Dendritic cell treated with granulocyte-macrophage colony-stimulating factor and Interleukin-4, amounts not matched to agents 40 ng/mL and 50 ng/mL, for 4 days (primary cell): Measurements from ENCODE around the gene CFL1.
"Not testable (repeated sequence)": the region's sequence is repeated elsewhere in the genome, so short reads cannot be mapped to it uniquely, and the experiment has no call there.

Experiments used
- H3K27ac Mint-ChIP-seq: one replicate; pipeline ENCODE4 v1.8.0; 2022; ENCODE audit warnings: mild to moderate bottlenecking, mixed read lengths
- H3K27me3 Mint-ChIP-seq: one replicate; pipeline ENCODE4 v1.8.0; 2022; ENCODE audit warnings: mild to moderate bottlenecking, mixed read lengths
- H3K36me3 Mint-ChIP-seq: one replicate; pipeline ENCODE4 v1.8.0; 2022; ENCODE audit warnings: low read depth, mixed read lengths
- H3K4me1 Mint-ChIP-seq: one replicate; pipeline ENCODE4 v1.8.0; 2022; ENCODE audit warnings: low read depth, mixed read lengths
- H3K4me3 Mint-ChIP-seq: one replicate; pipeline ENCODE4 v1.8.0; 2022; ENCODE audit warnings: mild to moderate bottlenecking, moderate library complexity, mixed read lengths
- H3K9me3 Mint-ChIP-seq: one replicate; pipeline ENCODE4 v1.8.0; 2022; ENCODE audit warnings: mixed read lengths
- intact Hi-C: fragments of 100-400 bp; cut with micrococcal nuclease; formaldehyde crosslinking; loops from one replicate; pipeline ENCODE4 v1.15.0; 2022

The CFL1 gene

DNA sequence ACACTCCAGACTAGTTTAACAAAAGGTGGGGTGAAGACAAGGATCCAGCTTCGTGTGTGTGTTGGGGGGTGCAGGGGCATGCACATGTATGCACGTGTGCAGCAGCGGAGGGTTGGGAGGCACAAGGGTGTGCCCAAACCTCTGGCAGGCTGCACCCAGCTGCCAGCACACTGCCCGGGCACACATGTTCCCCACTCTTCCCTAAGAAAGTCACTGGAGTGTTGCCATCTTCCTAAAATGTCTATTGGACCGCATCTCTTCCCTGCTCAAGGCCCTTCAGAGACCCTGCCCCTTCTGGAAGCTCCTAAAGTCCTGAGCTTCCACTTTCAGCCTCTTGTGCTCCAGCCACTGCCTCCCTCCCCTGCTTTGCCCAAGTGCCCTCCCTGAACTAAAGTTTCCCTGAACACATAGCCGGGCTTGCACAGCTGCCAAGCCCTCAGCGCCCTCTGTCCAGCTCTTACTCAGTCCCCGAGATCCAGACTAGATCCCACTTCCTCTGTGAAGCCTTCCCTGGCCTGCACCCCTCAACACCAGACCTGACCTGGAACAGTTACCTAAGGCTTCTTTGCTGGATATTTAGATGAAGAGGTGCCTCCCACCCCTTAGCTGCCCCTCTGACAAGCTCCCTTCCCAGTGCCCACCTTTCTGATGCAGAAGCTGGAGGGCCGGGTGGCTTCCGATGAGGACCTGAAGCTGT, 6.0 kb downstream of the CFL1 start:
- Mint-ChIP-seq H3K36me3 (peaks cover 66% of the 10 kb centered on the region), H3K27me3 (peaks cover 4% of the 10 kb centered on the region), H3K4me1 (peaks cover 59% of the 10 kb centered on the region), H3K4me3 (no peak overlapping the region), H3K27ac (no peak overlapping the region), H3K9me3 (no peaks in the 10 kb centered on the region)
- intact Hi-C loops: no loop called here

DNA sequence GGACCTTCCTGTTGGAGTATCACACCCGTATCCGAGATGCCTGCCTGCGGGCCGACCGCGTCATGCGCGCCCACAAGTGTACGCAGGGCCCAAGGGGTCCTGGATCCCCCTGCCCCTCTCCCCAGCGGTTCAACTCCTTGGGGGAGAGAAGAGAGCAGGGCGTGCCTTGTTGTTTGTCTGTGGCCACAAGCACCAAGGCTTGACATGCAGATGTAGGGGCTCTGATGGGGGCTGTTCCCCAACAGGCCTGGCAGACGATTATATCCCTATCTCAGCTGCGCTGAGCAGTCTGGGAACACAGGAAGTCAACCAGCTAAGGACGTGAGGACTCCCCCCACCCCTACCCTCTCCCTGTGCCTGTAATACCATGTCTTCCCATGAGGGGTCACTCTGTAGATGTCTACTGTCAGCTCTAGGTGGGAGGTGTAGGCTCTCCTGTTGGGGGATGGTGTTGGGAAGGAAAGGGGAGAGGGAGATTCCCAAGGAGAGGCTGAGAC, 6.8 kb downstream of the CFL1 start:
- Mint-ChIP-seq H3K27me3 (peaks cover 4% of the 10 kb centered on the region), H3K36me3 (peaks cover 58% of the 10 kb centered on the region), H3K4me3 (no peak overlapping the region), H3K27ac (no peak overlapping the region), H3K4me1 (peaks cover 51% of the 10 kb centered on the region), H3K9me3 (no peaks in the 10 kb centered on the region)
- intact Hi-C loops: no loop called here

DNA sequence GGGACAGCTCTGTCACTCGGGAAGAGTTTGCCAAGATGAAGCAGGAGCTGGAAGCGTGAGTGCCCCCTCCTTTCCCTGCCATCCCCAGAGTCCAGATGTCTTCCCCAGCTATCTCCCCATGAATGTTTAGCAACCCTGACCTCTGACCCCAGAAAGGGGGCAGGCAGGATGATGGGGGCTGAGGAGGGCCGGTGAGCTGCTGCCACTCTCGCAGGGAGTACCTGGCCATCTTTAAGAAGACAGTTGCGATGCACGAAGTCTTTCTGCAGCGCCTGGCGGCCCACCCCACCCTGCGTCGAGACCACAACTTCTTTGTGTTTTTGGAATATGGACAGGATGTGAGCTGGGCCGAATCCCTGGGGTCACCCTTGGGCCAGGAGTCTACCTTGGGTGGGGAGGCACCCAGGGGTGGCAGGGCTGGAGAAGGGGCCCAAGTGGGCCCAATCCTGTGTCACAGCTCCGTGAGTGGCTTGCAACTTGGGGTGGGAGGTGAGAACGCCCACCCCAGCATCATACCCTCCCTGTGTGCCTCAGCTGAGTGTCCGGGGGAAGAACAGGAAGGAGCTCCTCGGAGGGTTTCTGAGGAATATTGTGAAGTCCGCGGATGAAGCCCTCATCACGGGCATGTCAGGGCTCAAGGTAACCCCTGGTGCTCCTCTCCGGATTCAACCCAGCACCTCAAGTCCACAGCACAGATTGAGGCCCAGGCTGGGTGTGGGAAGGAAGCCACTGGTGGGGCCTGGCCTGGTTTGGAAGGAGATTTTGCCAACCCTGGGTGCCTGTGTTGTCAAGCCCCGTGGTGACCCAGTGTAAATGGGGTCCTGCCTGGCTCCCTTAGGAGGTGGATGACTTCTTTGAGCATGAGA, 7.5 kb downstream of the CFL1 start:
- intact Hi-C loops: no loop called here
- no peak overlapping the region for H3K27ac Mint-ChIP-seq
- no peaks in the 10 kb centered on the region for H3K9me3 Mint-ChIP-seq

DNA sequence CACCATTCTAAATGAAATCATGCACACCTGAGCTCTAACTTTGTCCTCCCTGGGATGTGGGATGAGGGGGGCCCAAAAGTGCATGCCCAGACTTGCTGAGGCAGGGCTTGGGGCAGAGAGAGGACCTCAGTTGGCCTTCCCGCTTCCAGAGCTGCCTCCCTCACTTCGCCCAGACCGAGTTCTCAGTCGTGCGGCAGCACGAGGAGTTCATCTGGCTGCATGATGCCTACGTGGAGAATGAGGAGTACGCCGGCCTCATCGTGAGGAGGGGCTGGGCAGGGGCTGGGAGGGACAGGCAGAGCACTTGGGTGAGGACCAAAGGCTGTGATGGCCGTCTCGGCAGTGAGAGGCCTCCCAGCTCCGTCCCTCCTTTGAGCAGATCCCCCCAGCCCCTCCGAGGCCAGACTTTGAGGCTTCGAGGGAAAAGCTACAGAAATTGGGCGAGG, 8.2 kb downstream of the CFL1 start:
- Mint-ChIP-seq H3K27ac (no peak overlapping the region), H3K4me1 (peaks cover 38% of the 10 kb centered on the region), H3K4me3 (no peak overlapping the region), H3K27me3 (peaks cover 4% of the 10 kb centered on the region), H3K9me3 (no peaks in the 10 kb centered on the region), H3K36me3 (peaks cover 44% of the 10 kb centered on the region)
- intact Hi-C loops: no loop called here

More for the DNA sequence above, 7.5 kb downstream of the CFL1 start:
- H3K4me3 Mint-ChIP-seq: no peak overlapping the region
- H3K36me3 Mint-ChIP-seq: peaks cover 51% of the 10 kb centered on the region
- peaks cover 4% of the 10 kb centered on the region for H3K27me3 Mint-ChIP-seq
- H3K4me1 Mint-ChIP-seq: peaks cover 44% of the 10 kb centered on the region

DNA sequence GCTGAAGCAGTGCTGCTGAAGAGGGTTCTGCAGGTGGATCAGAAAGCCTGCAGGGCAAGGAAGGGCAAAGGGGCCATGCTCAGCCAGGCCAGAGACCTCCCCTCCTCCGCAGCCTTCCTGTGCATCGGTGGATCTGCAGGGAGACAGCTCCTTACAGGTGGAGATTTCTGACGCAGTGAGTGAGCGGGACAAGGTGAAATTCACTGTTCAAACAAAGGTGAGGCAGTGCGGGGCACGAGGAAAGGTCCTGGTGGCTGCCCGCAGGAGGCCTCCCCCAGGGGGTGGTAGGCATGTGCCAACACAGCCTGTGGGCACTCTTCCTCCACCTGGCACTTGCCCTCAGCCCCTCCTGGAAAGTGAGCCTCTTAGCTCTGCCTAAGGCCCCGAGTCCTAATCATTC, 8.6 kb downstream of the CFL1 start:
- peaks cover 34% of the 10 kb centered on the region for H3K4me1 Mint-ChIP-seq
- H3K27ac Mint-ChIP-seq: no peak overlapping the region
- no peak overlapping the region for H3K4me3 Mint-ChIP-seq
- H3K36me3 Mint-ChIP-seq: peaks cover 40% of the 10 kb centered on the region
- no peaks in the 10 kb centered on the region for H3K9me3 Mint-ChIP-seq
- intact Hi-C loops: no loop called here
- H3K27me3 Mint-ChIP-seq: peaks cover 4% of the 10 kb centered on the region

DNA sequence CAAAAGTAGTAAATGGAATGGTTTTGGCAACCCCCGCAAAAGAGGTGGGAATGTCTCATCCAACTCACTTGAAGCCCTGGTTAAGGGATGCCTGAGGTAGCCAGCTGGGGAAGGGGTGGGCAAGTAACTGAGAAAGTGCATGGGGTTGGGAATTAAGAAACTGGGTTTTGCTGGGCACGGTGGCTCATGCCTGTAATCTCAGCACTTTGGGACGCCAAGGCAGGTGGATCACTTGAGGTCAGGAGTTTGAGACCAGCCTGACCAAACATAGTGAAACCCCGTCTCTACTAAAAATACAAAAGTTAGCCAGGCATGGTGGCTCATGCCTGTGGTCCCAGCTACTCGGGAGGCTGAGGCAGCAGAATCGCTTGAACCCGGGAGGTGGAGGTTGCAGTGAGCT, 9.3 kb downstream of the CFL1 start:
- intact Hi-C loops: not testable (repeated sequence)

DNA sequence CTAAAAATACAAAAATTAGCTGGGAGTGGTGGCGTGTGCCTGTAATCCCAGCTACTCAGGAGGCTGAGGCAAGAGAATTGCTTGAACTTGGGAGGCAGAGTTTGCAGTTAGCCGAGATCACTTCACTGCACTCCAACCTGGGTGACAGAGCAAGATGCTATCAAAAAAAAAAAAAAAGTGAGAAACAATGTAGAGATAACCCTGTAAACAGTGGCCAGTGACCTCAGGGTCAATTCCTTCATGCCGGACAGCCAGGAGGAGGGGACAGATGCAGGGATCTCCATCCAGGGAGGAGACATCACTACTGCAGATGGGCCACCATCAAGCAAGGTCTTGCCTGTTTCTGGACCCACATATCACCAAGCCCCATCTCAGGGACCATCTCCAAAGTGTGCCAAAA, 10.2 kb downstream of the CFL1 start:
- Mint-ChIP-seq H3K27ac (no peak overlapping the region), H3K4me3 (no peak overlapping the region), H3K4me1 (peaks cover 20% of the 10 kb centered on the region), H3K9me3 (no peaks in the 10 kb centered on the region), H3K36me3 (peaks cover 24% of the 10 kb centered on the region), H3K27me3 (peaks cover 4% of the 10 kb centered on the region)
- intact Hi-C loops: no loop called here

More for the DNA sequence above, 9.3 kb downstream of the CFL1 start:
- Mint-ChIP-seq H3K36me3 (peaks cover 33% of the 10 kb centered on the region), H3K4me1 (peaks cover 28% of the 10 kb centered on the region)
- not testable (repeated sequence) for H3K27ac Mint-ChIP-seq, H3K9me3 Mint-ChIP-seq, H3K27me3 Mint-ChIP-seq, H3K4me3 Mint-ChIP-seq

DNA sequence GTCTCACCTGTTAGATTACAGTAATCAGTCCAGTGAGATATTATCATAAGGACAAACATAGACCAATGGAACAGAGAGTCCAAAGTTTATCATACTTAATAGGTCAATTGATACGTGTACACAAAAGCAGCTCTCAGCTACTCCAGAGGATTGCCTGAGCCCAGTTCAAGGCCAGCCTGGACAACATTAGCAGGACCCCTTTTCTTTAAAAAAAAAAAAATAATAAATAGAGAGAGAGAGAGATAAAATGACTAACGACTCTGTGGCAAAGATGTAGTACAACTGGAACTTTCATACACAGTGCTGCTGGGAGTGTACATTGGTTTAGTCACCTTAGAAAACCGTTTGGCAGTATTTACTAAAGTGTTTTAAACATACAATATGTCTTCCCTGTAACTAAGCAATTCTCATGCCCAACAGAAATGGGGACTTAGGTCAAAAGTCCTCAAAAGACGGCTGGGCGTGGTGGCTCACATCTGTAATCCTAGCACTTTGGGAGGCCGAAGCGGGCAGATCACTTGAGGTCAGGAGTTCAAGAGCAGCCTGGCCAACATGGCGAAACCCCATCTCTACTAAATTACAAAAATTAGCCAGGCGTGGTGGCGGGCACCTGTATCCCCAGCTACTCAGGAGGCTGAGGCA, 13.6 kb downstream of the CFL1 start:
- Mint-ChIP-seq H3K27ac (no peak overlapping the region), H3K27me3 (peaks cover 4% of the 10 kb centered on the region), H3K36me3 (no peaks in the 10 kb centered on the region), H3K4me3 (no peak overlapping the region), H3K4me1 (peaks cover 3% of the 10 kb centered on the region), H3K9me3 (no peaks in the 10 kb centered on the region)
- intact Hi-C loops: no loop called here

DNA sequence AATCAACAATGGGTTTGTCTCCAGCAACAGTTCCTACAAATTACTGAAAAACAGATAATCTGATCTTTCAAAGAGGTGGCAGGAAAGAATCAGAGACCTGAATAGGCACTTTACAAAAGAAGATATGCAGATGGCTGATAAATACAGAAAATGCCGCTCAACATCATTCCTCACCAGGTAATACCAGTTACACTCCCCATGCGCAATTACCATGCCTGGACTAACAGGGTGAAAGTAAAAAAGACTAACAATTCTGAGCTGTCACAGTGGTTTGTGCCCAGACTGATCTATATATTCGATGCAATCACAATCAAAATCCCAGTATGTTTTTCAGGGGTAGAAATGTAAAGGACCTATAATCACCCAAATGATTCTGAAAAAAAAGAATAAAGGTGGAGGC, 14.2 kb downstream of the CFL1 start:
- Mint-ChIP-seq H3K36me3 (no peaks in the 10 kb centered on the region), H3K4me3 (no peak overlapping the region), H3K27ac (no peak overlapping the region), H3K9me3 (no peaks in the 10 kb centered on the region), H3K27me3 (peaks cover 4% of the 10 kb centered on the region), H3K4me1 (no peaks in the 10 kb centered on the region)
- intact Hi-C loops: no loop called here

DNA sequence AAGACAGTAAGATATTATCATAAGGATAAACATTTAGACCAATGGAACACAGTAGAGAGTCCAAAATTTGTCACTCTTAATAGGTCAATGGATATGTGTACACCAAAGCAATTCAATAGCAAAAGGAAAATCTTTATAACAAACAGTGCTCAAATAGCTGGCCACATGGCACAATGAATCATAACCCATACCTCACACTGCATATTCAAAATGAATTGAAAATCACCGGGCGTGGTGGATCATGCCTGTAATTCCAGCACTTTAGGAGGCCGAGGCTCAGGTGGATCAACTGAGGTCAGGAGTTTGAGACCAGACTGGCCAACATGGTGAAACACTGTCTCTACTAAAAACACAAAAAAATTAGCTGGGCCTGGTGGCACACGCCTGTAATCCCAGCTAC, 15.8 kb downstream of the CFL1 start:
- H3K4me3 Mint-ChIP-seq: no peak overlapping the region

DNA sequence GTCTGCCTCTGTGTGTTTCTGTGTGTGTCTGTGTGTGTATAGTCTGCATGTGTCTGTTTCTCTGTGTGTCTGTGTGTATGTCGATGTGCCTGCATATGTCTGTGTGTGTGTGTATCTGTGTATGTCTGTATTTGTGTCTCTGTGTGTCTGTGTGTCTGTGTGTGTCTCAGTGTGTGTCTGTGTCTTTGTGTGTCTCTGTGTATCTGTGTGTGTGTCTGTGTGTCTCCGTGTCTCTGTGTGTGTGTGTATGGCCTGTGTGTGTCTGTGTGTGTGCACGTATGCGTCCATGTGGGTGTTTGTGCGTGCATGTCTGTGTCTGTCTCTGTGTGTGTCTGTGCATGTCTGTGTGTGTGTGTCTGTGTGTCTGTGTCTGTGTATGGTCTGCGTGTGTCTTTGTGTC, 23.8 kb downstream of the CFL1 start:
- H3K27me3 Mint-ChIP-seq: peaks cover 24% of the 10 kb centered on the region
- intact Hi-C loops: no loop called here
- H3K4me1 Mint-ChIP-seq: peaks cover 20% of the 10 kb centered on the region

More for the DNA sequence above, 15.8 kb downstream of the CFL1 start:
- H3K4me1 Mint-ChIP-seq: no peaks in the 10 kb centered on the region
- H3K27me3 Mint-ChIP-seq: no peaks in the 10 kb centered on the region
- intact Hi-C loops: no loop called here
- no peaks in the 10 kb centered on the region for H3K36me3 Mint-ChIP-seq
- H3K9me3 Mint-ChIP-seq: no peaks in the 10 kb centered on the region
- H3K27ac Mint-ChIP-seq: no peak overlapping the region

DNA sequence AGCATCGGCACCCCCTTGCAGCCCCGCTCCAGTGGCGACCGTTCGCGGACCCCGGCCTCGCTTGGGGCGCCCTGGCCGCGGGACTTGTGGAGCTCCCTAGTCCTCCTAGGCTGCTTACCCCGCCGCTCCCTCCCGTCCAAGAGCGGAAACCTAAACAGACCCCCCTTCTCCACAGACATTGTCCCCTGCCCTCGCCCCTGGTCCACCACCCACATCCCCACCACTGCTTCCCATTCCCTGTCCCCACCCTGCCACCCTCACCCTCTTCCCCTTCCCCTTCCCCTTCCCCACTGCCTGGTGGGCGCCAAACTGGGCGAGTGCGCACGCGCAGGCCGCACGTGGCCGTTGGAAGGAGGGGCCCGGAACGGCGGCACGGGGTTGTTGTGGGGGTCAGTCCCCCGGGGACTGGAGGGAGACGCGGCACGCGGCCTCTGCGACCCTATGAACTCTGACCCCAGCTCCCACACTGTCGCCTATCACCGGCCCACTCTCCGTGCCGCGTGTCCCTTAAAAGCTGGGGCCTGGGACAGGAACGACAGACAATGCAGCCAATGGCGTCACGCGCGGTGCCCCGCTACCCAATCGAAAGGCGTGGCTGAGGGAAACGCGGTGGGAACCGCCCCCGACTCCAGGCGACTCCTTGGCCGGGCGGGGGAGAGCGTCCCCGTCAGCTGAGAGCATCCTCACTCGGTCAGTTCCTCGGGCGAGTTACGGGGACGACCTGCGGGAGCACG, 24.5 kb downstream of the CFL1 start, which contains the start of gene SNX32:
Gene SNX32 (plus strand): TSS at position 667 of the 734 bp plus-strand sequence. CDS start 103 bp downstream, outside the sequence.
- intact Hi-C loops: loop anchor here (2.0 kb wide), 1 partner anchor 25 kb away; the partner anchor contains the start of gene CFL1
- Mint-ChIP-seq H3K36me3 (no peaks in the 10 kb centered on the region), H3K4me3 (no peak within 1 kb of the TSS), H3K9me3 (no peaks in the 10 kb centered on the region), H3K4me1 (peaks cover 23% of the 10 kb centered on the region), H3K27me3 (peaks cover 24% of the 10 kb centered on the region), H3K27ac (no peak within 1 kb of the TSS)

More for the DNA sequence above, 23.8 kb downstream of the CFL1 start:
- Mint-ChIP-seq H3K4me3 (no peak overlapping the region), H3K9me3 (no peaks in the 10 kb centered on the region), H3K27ac (no peak overlapping the region), H3K36me3 (no peaks in the 10 kb centered on the region)

DNA sequence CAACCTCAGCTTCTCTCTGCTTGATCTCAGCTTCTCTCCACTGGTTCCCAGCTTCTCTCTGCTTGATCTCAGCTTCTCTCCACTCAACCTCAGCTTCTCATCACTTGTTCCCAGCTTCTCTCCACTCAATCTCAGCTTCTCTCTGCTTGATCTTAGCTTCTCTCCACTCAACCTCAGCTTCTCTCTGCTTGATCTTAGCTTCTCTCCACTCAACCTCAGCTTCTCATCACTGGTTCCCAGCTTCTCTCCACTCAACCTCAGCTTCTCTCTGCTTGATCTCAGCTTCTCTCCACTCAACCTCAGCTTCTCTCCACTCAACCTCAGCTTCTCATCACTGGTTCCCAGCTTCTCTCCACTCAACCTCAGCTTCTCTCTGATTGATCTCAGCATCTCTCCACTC, 25.7 kb downstream of the CFL1 start:
- H3K27me3 Mint-ChIP-seq: peaks cover 24% of the 10 kb centered on the region
- peaks cover 32% of the 10 kb centered on the region for H3K4me1 Mint-ChIP-seq
- not testable (repeated sequence) for H3K36me3 Mint-ChIP-seq, H3K4me3 Mint-ChIP-seq, H3K27ac Mint-ChIP-seq, H3K9me3 Mint-ChIP-seq
- intact Hi-C loops: loop anchor here (2.0 kb wide), 1 partner anchor 27 kb away; the partner anchor contains the start of gene CFL1
